H1 (cell line): Measurements from ENCODE around the gene DRAXIN. TPM values are rescaled to one million over a fixed set of nuclear protein-coding genes. Genes with fewer than 3 reads are reported as not detected.

Experiments
- EP300 ChIP-seq, 2 experiments: IDR thresholded peaks; 1 replicate in 1 of 2; 2 replicates in 1 of 2; pipeline ENCODE4 v1.6.1; 2011 to 2012; ENCODE audit warnings: low read depth in 2 of 2, low read length in 2 of 2, mild to moderate bottlenecking in 2 of 2, borderline replicate concordance in 1 of 2, inconsistent platforms in 1 of 2, moderate library complexity in 1 of 2
- RFX5 ChIP-seq: IDR thresholded peaks from 2 replicates; pipeline ENCODE4 v1.6.1; 2011; ENCODE audit warnings: low read depth, low read length, improper control_type of control experiment, borderline replicate concordance
- SAP30 ChIP-seq: fragments of 300-600 bp; sonication (generic); IDR thresholded peaks from 2 replicates; pipeline ENCODE4 v1.7.1; 2012; ENCODE audit warnings: low read length, moderate library complexity, mild to moderate bottlenecking, inconsistent platforms; ENCODE audit not compliant: insufficient read depth, insufficient replicate concordance
- polyA plus RNA-seq, 7 experiments: library from polyadenylated mRNA; depleted of rRNA in 3 of 7; stranded (reverse) in 5 of 7; unstranded in 2 of 7; fragments of >200 nt in 5 of 7; fragments of 200-250 nt in 2 of 7; gene quantifications; 1 replicate in 5 of 7; 2 replicates in 1 of 7; 4 replicates in 1 of 7; pipeline versions ENCODE4 v1.2.1 to v1.2.3, GENCODE V29; 2011 to 2013; ENCODE audit warnings: missing spikeins in 2 of 7, mixed read lengths in 2 of 7
- total RNA-seq: library from RNA; stranded (reverse); fragmentation: NEBNext Ultra II Directional; extraction: Animal tissue kit (Norgen Biotek cat#: 25700); gene quantifications from 2 replicates; pipeline ENCODE4 v1.2.1, GENCODE V29; 2021
- TF ChIP-seq, protein P1 (sequence below): IDR thresholded peaks from 2 replicates; pipeline ENCODE4 v1.6.1; 2012; ENCODE audit warnings: low read length, inconsistent platforms

DRAXIN gene
- total and polyA plus RNA-seq, 2 of the 8 experiments (the other 6 are each of a cell fraction or from before 2014, with no cell fraction given), result 4.6 to 17.6 TPM

DNA sequence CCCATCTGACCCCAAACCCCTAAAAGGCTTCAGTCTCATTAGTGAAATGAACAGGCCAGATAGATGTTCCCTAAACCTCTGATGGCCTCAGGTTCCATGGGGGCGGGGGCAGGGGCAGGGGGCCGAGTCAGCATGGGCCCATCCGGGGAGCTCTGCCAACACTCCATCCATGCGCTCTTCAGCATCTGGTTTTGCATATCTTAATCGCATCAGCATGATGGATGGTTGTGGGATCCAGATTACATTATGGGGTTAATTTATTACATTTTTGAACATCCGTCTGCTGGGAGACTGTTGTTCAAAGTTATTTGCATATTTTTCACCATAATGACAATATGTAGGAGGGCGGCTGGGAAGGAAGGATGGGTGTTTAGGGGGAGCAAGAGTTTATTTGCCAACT, 7.4 kb upstream of the DRAXIN start (continued):
- TF ChIP-seq, protein P1, sequence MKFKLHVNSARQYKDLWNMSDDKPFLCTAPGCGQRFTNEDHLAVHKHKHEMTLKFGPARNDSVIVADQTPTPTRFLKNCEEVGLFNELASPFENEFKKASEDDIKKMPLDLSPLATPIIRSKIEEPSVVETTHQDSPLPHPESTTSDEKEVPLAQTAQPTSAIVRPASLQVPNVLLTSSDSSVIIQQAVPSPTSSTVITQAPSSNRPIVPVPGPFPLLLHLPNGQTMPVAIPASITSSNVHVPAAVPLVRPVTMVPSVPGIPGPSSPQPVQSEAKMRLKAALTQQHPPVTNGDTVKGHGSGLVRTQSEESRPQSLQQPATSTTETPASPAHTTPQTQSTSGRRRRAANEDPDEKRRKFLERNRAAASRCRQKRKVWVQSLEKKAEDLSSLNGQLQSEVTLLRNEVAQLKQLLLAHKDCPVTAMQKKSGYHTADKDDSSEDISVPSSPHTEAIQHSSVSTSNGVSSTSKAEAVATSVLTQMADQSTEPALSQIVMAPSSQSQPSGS, result no peak
- TF ChIP-seq RFX5, result no peak
- no peak for TF ChIP-seq EP300 (IDR thresholded peaks at IDR 0.05; ENCODE audit: borderline replicate concordance in 1 of 2, low read depth in 2 of 2, low read length in 2 of 2)
- no peak for TF ChIP-seq SAP30
